ENCODE data around the gene ARMC2. TPM values are rescaled to one million over a fixed set of nuclear protein-coding genes. Genes with fewer than 3 reads are reported as not detected.

The ARMC2 gene
- total and polyA plus RNA-seq, 2 donors (not counting 3 experiments of a cell fraction or from before 2014, with no cell fraction given): 1.7 to 3.7 TPM

- ChIA-PET CTCF (interaction anchor here (0.7 kb wide), 1 partner anchor 405 kb away, joined by 3 read pairs; no protein-coding TSS in a partner anchor), POLR2A (no interaction called here)
- dilution Hi-C loops (cut with MboI; ENCODE audit: extremely low pct_ligation_motif_present, low sequenced_read_pairs): no loop called here
- Histone ChIP-seq H3K9ac (replicated peaks; ENCODE audit: extremely low read depth, insufficient read depth, low read length) (no peak overlapping the region), H3K4me2 (ENCODE audit: insufficient read depth, low read length) (no peak overlapping the region), H4K20me1 (replicated peaks; ENCODE audit: control insufficient read depth, extremely low read depth, insufficient read depth, low read length) (no peaks in the 10 kb centered on the region), H3K36me3 (ENCODE audit: control insufficient read depth in 2 of 2, extremely low read depth in 1 of 2, insufficient read depth in 2 of 2, low read length in 2 of 2) (no peaks in the 10 kb centered on the region), H3K79me2 (ENCODE audit: control insufficient read depth, insufficient read depth, low read length) (no peaks in the 10 kb centered on the region), H3K4me3 (replicated peaks in 1 of 3; ENCODE audit: insufficient read depth in 1 of 3, low read depth in 1 of 3, low read length in 3 of 3) (no peak overlapping the region), H2AFZ (ENCODE audit: low read depth, low read length) (no peak overlapping the region), H3K9me1 (replicated peaks; ENCODE audit: control insufficient read depth, extremely low read depth, insufficient read depth, low read length) (no peaks in the 10 kb centered on the region), H3K27me3 (ENCODE audit: control insufficient read depth in 2 of 2, insufficient read depth in 2 of 2, low read length in 2 of 2) (no peaks in the 10 kb centered on the region), H3K4me1 (ENCODE audit: control insufficient read depth, extremely low read depth, insufficient read depth, low read length) (no peaks in the 10 kb centered on the region), H3K9me3 (replicated peaks; ENCODE audit: control insufficient read depth, insufficient read depth, low read length) (no peaks in the 10 kb centered on the region), H3K27ac (ENCODE audit: insufficient read depth, low read depth, low read length) (no peak overlapping the region)
- no TSS peak for BruUV-seq (replicated peaks)
- FAIRE-seq (no peak), DNase-seq (ENCODE audit: low read depth, low spot score) (no peak)
- intact Hi-C loops (cut with micrococcal nuclease): no loop called here
- TF ChIP-seq, protein P1, sequence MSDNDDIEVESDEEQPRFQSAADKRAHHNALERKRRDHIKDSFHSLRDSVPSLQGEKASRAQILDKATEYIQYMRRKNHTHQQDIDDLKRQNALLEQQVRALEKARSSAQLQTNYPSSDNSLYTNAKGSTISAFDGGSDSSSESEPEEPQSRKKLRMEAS (IDR thresholded peaks at IDR 0.05; ENCODE audit: insufficient read depth, insufficient read length): no peak
- TF ChIP-seq FOS (IDR thresholded peaks at IDR 0.05; ENCODE audit: borderline replicate concordance, insufficient read depth, low read length) (no peak), EZH2 (IDR thresholded peaks at IDR 0.05; ENCODE audit: borderline replicate concordance, low read depth, low read length, severe bottlenecking) (no peak), POLR2A (IDR thresholded peaks at IDR 0.05; ENCODE audit: low read depth, low read length) (no peak), CTCF (IDR thresholded peaks at IDR 0.05; ENCODE audit: extremely low read depth in 1 of 2, insufficient read depth in 1 of 2, low read depth in 1 of 2, low read length in 2 of 2) (no peak), POLR2AphosphoS5 (IDR thresholded peaks at IDR 0.05; ENCODE audit: insufficient read depth, low read depth, low read length) (no peak), JUN (IDR thresholded peaks at IDR 0.05; ENCODE audit: borderline replicate concordance, insufficient read depth, insufficient read length, low read depth) (no peak), MYC (IDR thresholded peaks at IDR 0.05; ENCODE audit: low read depth, low read length) (no peak)
Measured at GRCh38 chr6:108942556-108943492, 94.6 kb downstream of the ARMC2 start.
